IPS-15b (cell line): Measurements from ENCODE around the gene FBXL13.
A peak's percentile ranks its signal among the peaks of the same experiment; 100 is the strongest.
"Not testable (repeated sequence)": the region's sequence is repeated elsewhere in the genome, so short reads cannot be mapped to it uniquely, and the experiment has no call there.

Experiments
- H3K27me3 ChIP-seq: one replicate; pipeline ENCODE4 v1.6.1; 2013; ENCODE audit warnings: low read length; ENCODE audit not compliant: control insufficient read depth, insufficient read depth
- H3K36me3 ChIP-seq: one replicate; pipeline ENCODE4 v1.6.1; 2013; ENCODE audit warnings: low read length; ENCODE audit not compliant: control insufficient read depth, insufficient read depth
- H3K4me1 ChIP-seq: one replicate; pipeline ENCODE4 v1.6.1; 2013; ENCODE audit warnings: mild to moderate bottlenecking, low read length; ENCODE audit not compliant: control insufficient read depth, insufficient read depth
- H3K4me3 ChIP-seq: one replicate; pipeline ENCODE4 v1.5.1; 2013; ENCODE audit warnings: low read depth, low read length
- H3K9ac ChIP-seq: one replicate; pipeline ENCODE4 v1.6.1; 2013; ENCODE audit warnings: low read depth, mild to moderate bottlenecking, low read length
- H3K9me3 ChIP-seq: one replicate; pipeline ENCODE4 v1.6.1; 2013; ENCODE audit warnings: mild to moderate bottlenecking, low read length; ENCODE audit not compliant: control insufficient read depth, insufficient read depth

FBXL13 gene

DNA sequence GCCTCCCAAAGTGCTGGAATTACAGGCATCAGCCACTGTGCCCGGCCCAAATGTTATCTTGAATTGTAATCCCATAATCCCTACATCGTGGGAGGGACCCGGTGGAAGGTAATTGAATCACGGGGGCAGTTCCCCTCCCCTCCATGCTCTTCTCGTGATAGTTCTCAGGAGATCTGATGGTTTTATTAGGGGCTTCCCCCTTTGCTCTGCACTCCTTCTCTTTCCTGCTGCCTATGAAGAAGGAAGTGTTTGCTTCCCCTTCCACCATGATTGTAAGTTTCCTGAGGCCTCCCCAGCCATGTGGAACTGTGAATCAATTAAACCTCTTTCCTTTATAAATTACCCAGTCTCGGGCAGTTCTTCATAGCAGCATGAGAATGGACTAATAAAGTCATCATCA is 3.6 kb upstream of the FBXL13 start:
- not testable (repeated sequence) for H3K4me1 ChIP-seq, H3K4me3 ChIP-seq, H3K27me3 ChIP-seq, H3K9me3 ChIP-seq, H3K36me3 ChIP-seq, H3K9ac ChIP-seq

DNA sequence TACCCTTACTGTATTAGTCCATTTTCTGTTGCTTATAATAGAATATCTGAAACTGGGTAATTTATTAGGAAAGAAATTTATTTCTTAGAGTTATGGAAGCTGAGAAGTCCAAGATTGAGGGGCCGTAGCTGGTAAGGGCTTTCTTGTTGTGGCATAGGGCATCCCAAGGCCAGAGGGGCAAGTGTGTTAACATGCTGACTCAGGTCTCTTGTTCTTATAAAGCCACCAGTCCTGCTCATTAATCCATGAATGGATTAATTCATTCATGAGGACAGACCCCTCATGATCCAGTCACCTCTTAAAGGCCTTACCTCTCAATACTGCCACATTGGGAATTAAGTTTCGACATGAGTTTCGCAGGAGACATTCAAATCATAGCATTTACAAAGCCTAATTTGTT is 2.7 kb upstream of the FBXL13 start:
- Histone ChIP-seq H3K36me3 (no peaks in the 10 kb centered on the region), H3K9me3 (no peaks in the 10 kb centered on the region)

GRCh38 chr7:103076764-103077163 is 2.2 kb upstream of the FBXL13 start:
- H3K9me3 ChIP-seq: no peaks in the 10 kb centered on the region
- no peak overlapping the region for H3K4me3 ChIP-seq
- no peaks in the 10 kb centered on the region for H3K36me3 ChIP-seq
- H3K27me3 ChIP-seq: no peaks in the 10 kb centered on the region
- no peaks in the 10 kb centered on the region for H3K4me1 ChIP-seq
- H3K9ac ChIP-seq: no peak overlapping the region

More for the DNA sequence above, 2.7 kb upstream of the FBXL13 start:
- Histone ChIP-seq H3K4me1 (no peaks in the 10 kb centered on the region), H3K27me3 (no peaks in the 10 kb centered on the region), H3K4me3 (no peak overlapping the region), H3K9ac (no peak overlapping the region)

GRCh38 chr7:103075337-103075918 is 832 bp upstream of the FBXL13 start:
- no peaks in the 10 kb centered on the region for H3K36me3 ChIP-seq
- H3K27me3 ChIP-seq: no peaks in the 10 kb centered on the region
- H3K4me3 ChIP-seq: peak overlapping the region; percentile 55
- H3K4me1 ChIP-seq: no peaks in the 10 kb centered on the region
- no peaks in the 10 kb centered on the region for H3K9me3 ChIP-seq
- H3K9ac ChIP-seq: peak overlapping the region; percentile 62

DNA sequence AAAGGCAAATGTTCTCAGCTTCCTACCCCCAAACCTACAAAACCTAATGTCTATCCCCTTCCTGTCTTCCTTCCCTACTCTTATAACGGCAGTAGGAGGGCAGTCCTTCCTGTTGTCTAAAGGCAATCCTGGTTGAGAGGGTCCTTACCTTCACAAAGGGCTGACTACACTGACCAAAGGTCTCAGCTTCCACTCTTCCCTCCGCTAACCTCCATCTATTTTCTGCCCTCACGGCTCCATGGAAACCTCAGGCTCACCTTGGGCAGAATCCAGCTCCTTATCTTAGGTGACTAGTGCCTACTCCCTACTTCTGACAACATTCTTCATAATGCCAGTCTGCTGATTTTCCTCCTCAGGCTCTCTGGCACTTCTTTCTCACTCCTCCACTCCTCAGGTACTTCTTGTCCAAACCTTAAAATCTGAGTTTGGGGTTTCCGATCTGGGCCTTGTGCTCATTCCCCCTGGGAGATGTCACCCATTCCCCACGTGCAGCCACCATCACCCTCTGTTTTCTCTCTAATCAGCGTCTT is 542 bp downstream of the FBXL13 start:
- no peaks in the 10 kb centered on the region for H3K4me1 ChIP-seq
- no peaks in the 10 kb centered on the region for H3K9me3 ChIP-seq
- H3K9ac ChIP-seq: no peak overlapping the region
- no peaks in the 10 kb centered on the region for H3K36me3 ChIP-seq
- H3K4me3 ChIP-seq: peak overlapping the region; percentile 98
- no peaks in the 10 kb centered on the region for H3K27me3 ChIP-seq

DNA sequence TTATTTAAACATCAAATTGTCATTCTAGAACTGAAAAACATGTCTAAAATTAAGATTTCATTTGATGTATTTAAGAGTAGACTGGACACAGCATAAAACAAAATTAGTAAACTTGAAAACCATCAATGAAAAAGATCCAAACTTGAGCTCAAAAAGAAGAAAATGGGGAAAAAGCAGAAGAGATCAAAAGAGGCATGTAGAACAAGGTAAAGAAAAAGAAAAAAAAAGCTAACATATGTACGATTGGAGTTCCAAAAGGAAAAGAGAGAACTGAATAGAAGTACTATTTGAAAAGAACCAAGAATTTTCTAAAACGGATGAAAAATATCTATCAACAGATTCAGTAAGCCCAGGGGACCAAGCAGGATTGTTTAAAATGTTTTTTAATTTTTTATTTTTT is 3.6 kb downstream of the FBXL13 start:
- Histone ChIP-seq H3K4me3 (no peak overlapping the region), H3K36me3 (no peaks in the 10 kb centered on the region), H3K9me3 (no peaks in the 10 kb centered on the region)

DNA sequence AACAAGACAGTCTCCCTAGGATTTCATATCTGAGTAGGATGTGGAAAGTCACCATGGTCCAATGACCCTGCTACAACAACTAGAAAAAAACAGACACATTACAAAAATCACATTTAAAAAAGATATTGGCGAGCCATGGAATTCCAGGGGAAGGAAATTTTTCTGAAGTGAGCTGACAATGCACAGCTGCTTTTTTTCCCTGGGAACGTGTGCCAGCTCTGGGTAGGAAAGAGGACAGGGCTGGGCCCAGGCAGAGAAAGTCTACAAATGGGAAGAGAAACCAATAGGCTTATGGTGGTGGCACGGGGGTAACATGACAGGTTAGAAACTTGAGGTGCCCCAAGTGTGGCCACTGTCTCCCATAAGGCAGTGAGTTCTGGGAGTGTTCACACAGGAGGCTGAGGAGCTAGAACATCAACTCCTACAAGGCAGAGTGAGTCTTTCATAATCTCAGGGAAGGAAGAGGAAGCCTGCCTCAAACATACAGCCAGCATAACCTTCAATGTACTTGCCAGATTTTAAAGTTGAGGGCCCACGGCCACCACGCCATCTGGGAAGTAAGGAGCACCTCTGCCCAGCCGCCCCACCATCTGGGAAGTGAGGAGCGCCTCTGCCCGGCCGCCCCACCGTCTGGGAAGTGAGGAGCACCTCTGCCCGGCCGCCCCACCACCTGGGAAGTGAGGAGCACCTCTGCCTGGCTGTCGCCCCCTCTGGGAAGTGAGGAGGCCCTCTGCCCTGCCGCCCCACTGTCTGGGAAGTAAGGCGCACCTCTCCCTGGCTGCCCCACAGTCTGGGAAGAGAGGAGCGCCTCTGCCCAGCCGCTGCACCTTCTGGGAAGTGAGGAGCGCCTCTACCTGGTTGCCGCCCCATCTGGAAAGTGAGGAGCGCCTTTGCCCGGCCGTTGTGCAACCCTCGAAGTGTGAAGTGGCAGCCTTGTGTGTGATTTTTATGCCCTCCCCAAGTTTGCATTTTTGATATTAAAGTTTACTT is 5.9 kb downstream of the FBXL13 start:
- H3K4me1 ChIP-seq: no peaks in the 10 kb centered on the region
- no peak overlapping the region for H3K4me3 ChIP-seq
- H3K27me3 ChIP-seq: no peaks in the 10 kb centered on the region
- H3K9ac ChIP-seq: no peak overlapping the region
- H3K36me3 ChIP-seq: no peaks in the 10 kb centered on the region
- no peaks in the 10 kb centered on the region for H3K9me3 ChIP-seq

More for the DNA sequence above, 3.6 kb downstream of the FBXL13 start:
- Histone ChIP-seq H3K27me3 (no peaks in the 10 kb centered on the region), H3K9ac (no peak overlapping the region), H3K4me1 (no peaks in the 10 kb centered on the region)

DNA sequence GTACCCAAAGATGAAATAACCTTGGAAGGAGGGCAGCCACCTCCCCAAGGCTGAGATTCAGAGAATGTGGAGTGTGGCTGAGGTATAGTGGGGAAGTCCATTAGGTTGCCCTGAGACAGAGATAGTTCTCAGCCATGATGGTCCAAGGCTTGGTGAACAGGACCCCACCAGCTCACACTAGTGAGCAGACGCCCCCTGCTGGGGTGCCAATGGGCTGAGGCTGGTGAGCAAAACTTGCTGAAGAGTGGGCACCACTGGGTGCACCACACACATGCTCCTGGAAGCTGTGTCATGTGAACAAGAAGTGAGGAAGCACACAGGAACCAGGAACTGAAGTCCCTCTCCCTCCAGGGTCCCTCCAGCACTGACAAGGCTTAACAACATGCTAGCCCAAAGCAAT is 8.9 kb downstream of the FBXL13 start:
- no peaks in the 10 kb centered on the region for H3K9me3 ChIP-seq
- no peaks in the 10 kb centered on the region for H3K4me1 ChIP-seq
- H3K9ac ChIP-seq: no peak overlapping the region
- no peaks in the 10 kb centered on the region for H3K27me3 ChIP-seq
- no peaks in the 10 kb centered on the region for H3K36me3 ChIP-seq
- no peak overlapping the region for H3K4me3 ChIP-seq

GRCh38 chr7:103063895-103064294 is 10.7 kb downstream of the FBXL13 start:
- H3K4me3 ChIP-seq: no peak overlapping the region
- H3K4me1 ChIP-seq: no peaks in the 10 kb centered on the region
- H3K9me3 ChIP-seq: no peaks in the 10 kb centered on the region
- no peaks in the 10 kb centered on the region for H3K27me3 ChIP-seq
- no peak overlapping the region for H3K9ac ChIP-seq
- no peaks in the 10 kb centered on the region for H3K36me3 ChIP-seq

DNA sequence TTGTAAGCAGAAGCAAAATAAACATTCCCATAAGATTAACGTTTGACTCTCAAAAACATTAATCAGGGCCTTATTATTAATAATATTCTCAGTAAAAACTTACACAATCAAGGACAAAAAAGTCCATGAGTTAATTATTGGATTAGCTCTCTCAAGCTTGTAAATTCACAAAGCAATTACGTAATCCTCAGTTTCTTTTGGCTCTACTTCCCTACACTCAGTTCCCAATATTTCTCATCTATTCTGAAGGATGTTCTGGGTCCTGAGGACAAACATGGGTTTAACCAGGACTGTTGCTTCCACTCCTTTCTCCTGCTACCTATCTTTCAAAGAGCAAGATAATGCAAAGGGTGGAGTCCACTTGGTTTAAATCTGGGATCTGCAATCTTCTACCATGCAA is 15.1 kb downstream of the FBXL13 start:
- Histone ChIP-seq H3K4me3 (no peak overlapping the region), H3K27me3 (no peaks in the 10 kb centered on the region), H3K9me3 (no peaks in the 10 kb centered on the region), H3K4me1 (no peaks in the 10 kb centered on the region), H3K36me3 (no peaks in the 10 kb centered on the region), H3K9ac (no peak overlapping the region)

GRCh38 chr7:103058122-103058521 is 16.5 kb downstream of the FBXL13 start:
- H3K4me1 ChIP-seq: no peaks in the 10 kb centered on the region
- no peak overlapping the region for H3K9ac ChIP-seq
- H3K4me3 ChIP-seq: no peak overlapping the region
- H3K36me3 ChIP-seq: no peaks in the 10 kb centered on the region
- no peaks in the 10 kb centered on the region for H3K27me3 ChIP-seq
- H3K9me3 ChIP-seq: no peaks in the 10 kb centered on the region

DNA sequence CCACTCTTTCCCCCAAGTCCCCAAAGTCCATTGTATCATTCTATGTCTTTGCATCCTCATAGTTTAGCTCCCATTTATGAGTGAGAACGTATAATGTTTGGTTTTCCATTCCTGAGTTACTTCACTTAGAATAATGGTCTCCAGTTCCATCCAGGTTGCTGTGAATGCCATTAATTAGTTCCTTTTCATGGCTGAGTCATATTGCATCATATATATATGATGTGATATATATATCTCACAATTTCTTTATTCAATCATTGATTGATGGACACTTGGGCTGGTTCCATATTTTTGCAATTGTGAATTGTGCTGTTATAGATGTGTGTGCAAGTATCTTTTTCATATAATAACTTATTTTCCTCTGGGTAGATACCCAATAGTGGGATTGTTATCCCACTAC is 18.6 kb downstream of the FBXL13 start:
- H3K36me3 ChIP-seq, H3K9ac ChIP-seq, H3K4me3 ChIP-seq, H3K9me3 ChIP-seq, H3K4me1 ChIP-seq, H3K27me3 ChIP-seq: not testable (repeated sequence)
